HCT116 (cell line): Measurements from ENCODE around the gene CCNJ. TPM values are rescaled to one million over a fixed set of nuclear protein-coding genes. Genes with fewer than 3 reads are reported as not detected.
A peak's percentile ranks its signal among the peaks of the same experiment; 100 is the strongest.

ENCODE experiments used
- ATAC-seq: fragments of 200-7000 bp; cut with Tn5 transposase; 2 replicates; pipeline ENCODE4 v1.9.1; 2020; ENCODE audit warnings: mild to moderate bottlenecking, moderate library complexity
- BruUV-seq: library from RNA; stranded (reverse); fragments of 400-500 nt; replicated peaks from 2 replicates; lab custom pipeline; 2021; lab: Mats Ljungman, UMichigan
- CTCF ChIA-PET: fragments of 300-600 bp; sonication (Branson Sonifier 250); formaldehyde crosslinking; loops from one replicate; lab custom pipeline; 2021; ENCODE audit warnings: antibody characterized with exemption; lab: Charles Lee
- POLR2A ChIA-PET: fragments of 300-600, 350-600 bp; sonication (Branson Sonifier 250); formaldehyde crosslinking; loops from one replicate; lab custom pipeline; 2021; ENCODE audit warnings: antibody characterized with exemption; lab: Charles Lee
- RAD21 ChIA-PET, 2 experiments: fragments of 300-600 bp; sonication (Branson Sonifier 250); formaldehyde crosslinking; loops; one replicate each; lab custom pipeline; 2023; ENCODE audit warnings: low total read pairs in 2 of 2; ENCODE audit not compliant: uncharacterized antibody in 2 of 2, unreplicated experiment in 2 of 2, low non-redundant PET in 1 of 2; lab: Charles Lee
- DNase-seq: peaks from one replicate; pipeline ENCODE4 v3.0.0-alpha.2; 2010; ENCODE audit warnings: low read depth, low spot score
- H2AFZ ChIP-seq: fragments of 200-600 bp; shearing (Covaris generic), sonication (generic); 2 replicates; pipeline ENCODE4 v1.6.1; 2017; ENCODE audit warnings: low read depth, mixed run types, mixed read lengths, antibody characterized with exemption, low read length; ENCODE audit not compliant: poor library complexity, severe bottlenecking
- H3K27ac ChIP-seq: 2 replicates; pipeline ENCODE4 v1.5.1; 2012; ENCODE audit warnings: low read depth, low read length
- H3K27me3 ChIP-seq: fragments of 200-600 bp; sonication (generic); 2 replicates; pipeline ENCODE4 v1.6.1; 2016; ENCODE audit warnings: mixed run types, low read length, mixed read lengths; ENCODE audit not compliant: insufficient read depth
- H3K36me3 ChIP-seq, 2 experiments: fragments of 200-500 bp in 1 of 2; fragments of 200-600 bp in 1 of 2; sonication (Bioruptor generic) in 1 of 2; sonication (generic) in 1 of 2; 2 replicates each; pipeline versions ENCODE4 v1.5.1 to v1.6.1; 2014 to 2016; ENCODE audit warnings: low read length in 2 of 2, inconsistent platforms in 1 of 2, mixed read lengths in 1 of 2, mixed run types in 1 of 2; ENCODE audit not compliant: insufficient read depth in 2 of 2, control insufficient read depth in 1 of 2
- H3K4me1 ChIP-seq, 2 experiments: fragments of 200-600 bp in 1 of 2; sonication (generic) in 1 of 2; 2 replicates each; pipeline versions ENCODE4 v1.5.1 to v1.6.1; 2012 to 2017; ENCODE audit warnings: low read length in 2 of 2, inconsistent platforms in 1 of 2, mild to moderate bottlenecking in 1 of 2, mixed read lengths in 1 of 2, mixed run types in 1 of 2, moderate library complexity in 1 of 2; ENCODE audit not compliant: insufficient read depth in 2 of 2, control insufficient read depth in 1 of 2
- H3K4me2 ChIP-seq: fragments of 200-600 bp; sonication (generic); 2 replicates; pipeline ENCODE4 v1.6.1; 2017; ENCODE audit warnings: mixed run types, low read length, mixed read lengths
- H3K4me3 ChIP-seq, 2 experiments: fragments of 200-600 bp in 1 of 2; sonication (generic) in 1 of 2; replicated peaks in 1 of 2; 2 replicates each; pipeline ENCODE4 v1.5.1; 2011 to 2016; ENCODE audit warnings: low read length in 2 of 2, control low read depth in 1 of 2, low read depth in 1 of 2, mild to moderate bottlenecking in 1 of 2, mixed read lengths in 1 of 2, mixed run types in 1 of 2
- H3K79me2 ChIP-seq: fragments of 200-600 bp; sonication (generic); 2 replicates; pipeline ENCODE4 v1.6.1; 2017; ENCODE audit warnings: mild to moderate bottlenecking, mixed run types, low read length, moderate library complexity, mixed read lengths; ENCODE audit not compliant: insufficient read depth
- H3K9ac ChIP-seq: fragments of 200-600 bp; sonication (generic); 2 replicates; pipeline ENCODE4 v1.6.1; 2016; ENCODE audit warnings: low read length, mixed read lengths
- H3K9me2 ChIP-seq: fragments of 200-600 bp; sonication (generic), shearing (Covaris generic); 2 replicates; pipeline ENCODE4 v1.6.1; 2017; ENCODE audit warnings: mixed run types, mild to moderate bottlenecking, moderate library complexity; ENCODE audit not compliant: insufficient read depth
- H3K9me3 ChIP-seq, 2 experiments: fragments of 200-500 bp in 1 of 2; fragments of 200-600 bp in 1 of 2; sonication (Bioruptor generic) in 1 of 2; sonication (generic) in 1 of 2; 2 replicates each; pipeline ENCODE4 v1.6.1; 2014 to 2017; ENCODE audit warnings: low read length in 2 of 2, mixed read lengths in 2 of 2, inconsistent platforms in 1 of 2, low read depth in 1 of 2, mild to moderate bottlenecking in 1 of 2, mixed run types in 1 of 2, moderate library complexity in 1 of 2; ENCODE audit not compliant: control insufficient read depth in 1 of 2, insufficient read depth in 1 of 2
- H4K20me1 ChIP-seq: fragments of 200-600 bp; sonication (generic), shearing (Covaris generic); 2 replicates; pipeline ENCODE4 v1.6.1; 2017; ENCODE audit warnings: mixed run types, mild to moderate bottlenecking, moderate library complexity; ENCODE audit not compliant: insufficient read depth
- CEBPB ChIP-seq: IDR thresholded peaks from 2 replicates; pipeline ENCODE4 v1.6.1; 2012; ENCODE audit warnings: low read depth
- EZH2 ChIP-seq: fragments of 200-600 bp; sonication (generic); IDR thresholded peaks from 2 replicates; pipeline ENCODE4 v1.6.1; 2017; ENCODE audit warnings: antibody characterized with exemption, mixed run types
- EZH2phosphoT487 ChIP-seq: fragments of 200-600 bp; IDR thresholded peaks from 2 replicates; pipeline ENCODE4 v1.6.1; 2018; ENCODE audit warnings: antibody characterized with exemption, borderline replicate concordance
- FOSL1 ChIP-seq: IDR thresholded peaks from 2 replicates; pipeline ENCODE4 v1.6.1; 2012; ENCODE audit warnings: low read depth
- JUND ChIP-seq: IDR thresholded peaks from 2 replicates; pipeline ENCODE4 v1.6.1; 2012
- POLR2AphosphoS5 ChIP-seq: IDR thresholded peaks from 2 replicates; pipeline ENCODE4 v1.6.1; 2011; ENCODE audit warnings: mild to moderate bottlenecking, low read depth, low read length, moderate library complexity
- RAD21 ChIP-seq: IDR thresholded peaks from 2 replicates; pipeline ENCODE4 v1.6.1; 2012; ENCODE audit warnings: low read depth, mild to moderate bottlenecking
- SIN3A ChIP-seq: IDR thresholded peaks from 2 replicates; pipeline ENCODE4 v1.6.1; 2012; ENCODE audit warnings: low read depth
- SP1 ChIP-seq: IDR thresholded peaks from 2 replicates; pipeline ENCODE4 v1.6.1; 2012; ENCODE audit warnings: low read depth
- ZFX ChIP-seq: fragments of 450-650 bp; IDR thresholded peaks from 2 replicates; pipeline ENCODE4 v1.6.1; 2017
- ZNF274 ChIP-seq: fragments of 200-500 bp; sonication (Bioruptor generic); IDR thresholded peaks from 2 replicates; pipeline ENCODE4 v1.6.1; 2014; ENCODE audit warnings: mild to moderate bottlenecking, low read depth, low read length, inconsistent platforms
- intact Hi-C: fragments of 100-400 bp; cut with micrococcal nuclease; formaldehyde crosslinking; loops from 2 replicates; pipeline ENCODE4 v1.10.0; 2022
- total RNA-seq: library from RNA; stranded (reverse); gene quantifications from one replicate; pipeline ENCODE4 v1.2.1, GENCODE V29; 2021; ENCODE audit not compliant: unreplicated experiment
- TF ChIP-seq, protein P1 (sequence below): IDR thresholded peaks from 2 replicates; pipeline ENCODE4 v1.6.1; 2012; ENCODE audit warnings: low read depth
- TF ChIP-seq, protein P2 (sequence below): IDR thresholded peaks from 2 replicates; pipeline ENCODE4 v1.6.1; 2012

The CCNJ gene
- total RNA-seq, 1 experiment from 2014 or later: 12.2 TPM

DNA sequence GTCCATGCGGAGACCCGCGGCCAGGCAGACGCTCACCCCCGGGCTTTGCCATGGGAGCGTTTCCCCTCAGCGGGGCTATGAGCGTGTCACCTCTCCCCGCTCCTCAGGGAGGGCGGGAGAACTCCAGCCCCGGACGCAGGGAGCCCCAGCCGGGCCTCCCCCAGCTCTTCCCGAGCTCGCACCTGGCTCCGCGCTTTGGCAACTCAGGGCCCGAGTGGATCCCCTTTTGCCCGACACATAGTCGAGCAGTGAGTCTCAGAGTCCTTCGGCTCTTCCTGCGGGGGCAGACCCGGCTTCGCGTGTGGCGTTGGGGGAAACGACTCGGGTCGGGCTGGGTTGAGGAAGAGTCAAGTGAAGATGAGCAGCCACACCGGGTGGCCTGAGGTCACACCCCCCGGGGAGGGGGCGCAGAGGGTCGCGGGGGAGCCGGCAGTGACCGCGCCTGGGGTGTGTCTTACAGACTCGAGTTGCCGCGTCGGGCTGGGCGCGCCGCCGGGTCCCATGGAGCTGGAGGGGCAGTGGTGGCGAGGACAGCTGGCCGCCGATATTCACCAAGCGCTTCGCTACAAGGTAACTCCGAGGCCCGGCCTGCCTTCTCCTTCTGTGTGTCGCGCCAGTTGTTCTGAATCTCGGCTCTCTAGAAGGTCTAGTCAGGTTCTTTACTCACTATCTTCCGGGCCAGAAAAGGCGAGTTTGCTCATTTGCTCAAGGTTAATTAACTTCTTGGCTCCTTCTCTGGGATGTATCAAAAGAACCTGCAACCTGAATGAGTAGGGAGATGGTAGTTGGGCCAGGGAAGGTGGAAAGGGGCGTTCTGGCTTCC, 721 bp downstream of the CCNJ start:
- Histone ChIP-seq H4K20me1 (no peaks in the 10 kb centered on the region), H3K9me2 (no peaks in the 10 kb centered on the region), H3K4me3 (peak overlapping the region; percentile 70 to 78), H2AFZ (no peak overlapping the region), H3K4me1 (peaks cover 5 to 18% of the 10 kb centered on the region in 2 experiments), H3K4me2 (peak overlapping the region; percentile 88), H3K27me3 (no peaks in the 10 kb centered on the region), H3K79me2 (peaks cover 49% of the 10 kb centered on the region), H3K9ac (peak overlapping the region; percentile 71), H3K27ac (peak overlapping the region; percentile 70), H3K9me3 (no peaks in the 10 kb centered on the region), H3K36me3 (no peaks in the 10 kb centered on the region; a peak in 1 of 4 replicates)
- ATAC-seq: peak; percentile 65
- intact Hi-C loops: loop anchor here (5.0 to 10.0 kb wide), 2 partner anchors 78 to 251 kb away; no protein-coding TSS in a partner anchor
- TF ChIP-seq POLR2AphosphoS5 (0 out of 2 replicates have a peak, but pooled peaks have one; percentile 11), CEBPB (no peak)
- ChIA-PET POLR2A (no interaction called here), RAD21 (no interaction called here), CTCF (interaction anchor here (0.6 to 1.0 kb wide), 2 partner anchors 27 to 185 kb away, joined by 3 read pairs; no protein-coding TSS in a partner anchor)
- no peak for DNase-seq
- BruUV-seq: no TSS peak

DNA sequence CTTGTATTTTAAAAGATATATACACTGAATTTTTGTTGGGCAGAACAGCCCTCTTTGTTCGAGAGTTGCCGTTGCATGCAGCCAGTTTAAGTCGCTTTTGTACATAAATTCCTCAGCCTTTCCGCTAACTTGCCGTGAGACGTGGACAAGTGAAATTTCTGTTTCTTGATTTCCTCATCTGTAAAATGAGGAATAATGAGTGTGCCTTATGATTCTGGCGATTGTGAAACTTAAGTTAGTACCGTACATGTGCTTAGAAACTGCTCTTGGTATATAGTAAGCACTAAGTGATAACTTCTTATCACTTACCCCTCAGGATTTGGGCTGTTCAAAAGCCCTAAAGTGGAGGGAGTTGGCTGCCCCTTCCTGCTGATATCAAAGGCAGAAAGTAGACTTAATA, 1.4 kb downstream of the CCNJ start:
- Histone ChIP-seq H3K4me3 (peak overlapping the region; percentile 70 to 78), H2AFZ (no peak overlapping the region), H3K4me2 (peak overlapping the region; percentile 88), H3K36me3 (no peaks in the 10 kb centered on the region; a peak in 1 of 4 replicates), H4K20me1 (no peaks in the 10 kb centered on the region), H3K9ac (peak overlapping the region; percentile 71), H3K4me1 (peaks cover 5 to 18% of the 10 kb centered on the region in 2 experiments), H3K9me2 (no peaks in the 10 kb centered on the region), H3K9me3 (no peaks in the 10 kb centered on the region), H3K27ac (no peak overlapping the region), H3K79me2 (peaks cover 56% of the 10 kb centered on the region), H3K27me3 (no peaks in the 10 kb centered on the region)
- TSS peak; percentile 41 for BruUV-seq
- ATAC-seq: no peak
- no peak for DNase-seq
- CTCF ChIA-PET: interaction anchor here (0.6 kb wide), 1 partner anchor 185 kb away, joined by 3 read pairs; no protein-coding TSS in a partner anchor
- RAD21 ChIA-PET: no interaction called here
- intact Hi-C loops: loop anchor here (5.0 to 10.0 kb wide), 2 partner anchors 78 to 250 kb away; no protein-coding TSS in a partner anchor
- POLR2A ChIA-PET: no interaction called here
- TF ChIP-seq EZH2 (no peak), CEBPB (no peak), JUND (no peak), SP1 (no peak), FOSL1 (no peak), ZFX (no peak), EZH2phosphoT487 (no peak), ZNF274 (no peak), RAD21 (no peak), SIN3A (no peak)
- TF ChIP-seq, protein P1, sequence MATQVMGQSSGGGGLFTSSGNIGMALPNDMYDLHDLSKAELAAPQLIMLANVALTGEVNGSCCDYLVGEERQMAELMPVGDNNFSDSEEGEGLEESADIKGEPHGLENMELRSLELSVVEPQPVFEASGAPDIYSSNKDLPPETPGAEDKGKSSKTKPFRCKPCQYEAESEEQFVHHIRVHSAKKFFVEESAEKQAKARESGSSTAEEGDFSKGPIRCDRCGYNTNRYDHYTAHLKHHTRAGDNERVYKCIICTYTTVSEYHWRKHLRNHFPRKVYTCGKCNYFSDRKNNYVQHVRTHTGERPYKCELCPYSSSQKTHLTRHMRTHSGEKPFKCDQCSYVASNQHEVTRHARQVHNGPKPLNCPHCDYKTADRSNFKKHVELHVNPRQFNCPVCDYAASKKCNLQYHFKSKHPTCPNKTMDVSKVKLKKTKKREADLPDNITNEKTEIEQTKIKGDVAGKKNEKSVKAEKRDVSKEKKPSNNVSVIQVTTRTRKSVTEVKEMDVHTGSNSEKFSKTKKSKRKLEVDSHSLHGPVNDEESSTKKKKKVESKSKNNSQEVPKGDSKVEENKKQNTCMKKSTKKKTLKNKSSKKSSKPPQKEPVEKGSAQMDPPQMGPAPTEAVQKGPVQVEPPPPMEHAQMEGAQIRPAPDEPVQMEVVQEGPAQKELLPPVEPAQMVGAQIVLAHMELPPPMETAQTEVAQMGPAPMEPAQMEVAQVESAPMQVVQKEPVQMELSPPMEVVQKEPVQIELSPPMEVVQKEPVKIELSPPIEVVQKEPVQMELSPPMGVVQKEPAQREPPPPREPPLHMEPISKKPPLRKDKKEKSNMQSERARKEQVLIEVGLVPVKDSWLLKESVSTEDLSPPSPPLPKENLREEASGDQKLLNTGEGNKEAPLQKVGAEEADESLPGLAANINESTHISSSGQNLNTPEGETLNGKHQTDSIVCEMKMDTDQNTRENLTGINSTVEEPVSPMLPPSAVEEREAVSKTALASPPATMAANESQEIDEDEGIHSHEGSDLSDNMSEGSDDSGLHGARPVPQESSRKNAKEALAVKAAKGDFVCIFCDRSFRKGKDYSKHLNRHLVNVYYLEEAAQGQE: no peak
- TF ChIP-seq, protein P2, sequence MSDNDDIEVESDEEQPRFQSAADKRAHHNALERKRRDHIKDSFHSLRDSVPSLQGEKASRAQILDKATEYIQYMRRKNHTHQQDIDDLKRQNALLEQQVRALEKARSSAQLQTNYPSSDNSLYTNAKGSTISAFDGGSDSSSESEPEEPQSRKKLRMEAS: no peak
